IMR-90 (cell line): ENCODE measurements around the gene MFAP1. TPM values are rescaled to one million over a fixed set of nuclear protein-coding genes. Genes with fewer than 3 reads are reported as not detected.

Experiments
- ATAC-seq: fragments of 200-7000 bp; cut with Tn5 transposase; 2 replicates; pipeline ENCODE4 v1.9.1; 2020; ENCODE audit warnings: low read depth, mild to moderate bottlenecking, moderate library complexity
- BruUV-seq: library from RNA; stranded (reverse); fragments of 400-500 nt; replicated peaks from 2 replicates; lab custom pipeline; 2021; lab: Mats Ljungman, UMichigan
- CTCF ChIA-PET: fragments of 300-600 bp; formaldehyde crosslinking; extraction: SDS; loops from one replicate; lab custom pipeline; 2021; ENCODE audit warnings: antibody characterized with exemption; lab: Yijun Ruan, JAX
- POLR2A ChIA-PET: fragments of 300-600 bp; sonication (Branson Sonifier 250); formaldehyde crosslinking; loops from one replicate; lab custom pipeline; 2022; ENCODE audit warnings: antibody characterized with exemption; ENCODE audit not compliant: unreplicated experiment; lab: Charles Lee
- DNase-seq: peaks from one replicate; pipeline ENCODE4 v3.0.0; 2013
- H2AFZ ChIP-seq: replicated peaks from 2 replicates; pipeline ENCODE3; 2013; ENCODE audit warnings: low read length, mild to moderate bottlenecking; ENCODE audit not compliant: poor library complexity
- H2AK5ac ChIP-seq: 2 replicates; pipeline ENCODE4 v1.6.1; 2013; ENCODE audit warnings: low read depth, low read length, inconsistent platforms
- H2AK9ac ChIP-seq: replicated peaks from 2 replicates; pipeline ENCODE3; 2013; ENCODE audit warnings: mild to moderate bottlenecking, low read depth, low read length, moderate library complexity; ENCODE audit not compliant: poor library complexity
- H2BK120ac ChIP-seq: 2 replicates; pipeline ENCODE4 v1.6.1; 2013; ENCODE audit warnings: low read depth, low read length, inconsistent platforms
- H2BK15ac ChIP-seq: 3 replicates; pipeline ENCODE4 v1.6.1; 2013; ENCODE audit warnings: low read depth, low read length, inconsistent platforms
- H2BK20ac ChIP-seq: 2 replicates; pipeline ENCODE4 v1.6.1; 2013; ENCODE audit warnings: low read depth, mild to moderate bottlenecking, inconsistent platforms, low read length, moderate library complexity
- H2BK5ac ChIP-seq: 2 replicates; pipeline ENCODE4 v1.6.1; 2013; ENCODE audit warnings: mild to moderate bottlenecking, low read depth, low read length, inconsistent platforms; ENCODE audit not compliant: poor library complexity, severe bottlenecking
- H3K14ac ChIP-seq: replicated peaks from 2 replicates; pipeline ENCODE4 v1.6.1; 2013; ENCODE audit warnings: low read depth, low read length, inconsistent platforms
- H3K18ac ChIP-seq: 2 replicates; pipeline ENCODE4 v1.6.1; 2013; ENCODE audit warnings: low read depth, low read length, control low read depth
- H3K23ac ChIP-seq: 2 replicates; pipeline ENCODE4 v1.6.1; 2013; ENCODE audit warnings: low read depth, low read length, inconsistent platforms
- H3K27ac ChIP-seq: 2 replicates; pipeline ENCODE4 v1.5.1; 2013; ENCODE audit warnings: mild to moderate bottlenecking, control low read depth, low read length; ENCODE audit not compliant: insufficient read depth
- H3K27me3 ChIP-seq: 2 replicates; pipeline ENCODE4 v1.6.1; 2013; ENCODE audit warnings: low read length; ENCODE audit not compliant: control insufficient read depth, insufficient read depth
- H3K36me3 ChIP-seq: 2 replicates; pipeline ENCODE4 v1.6.1; 2013; ENCODE audit warnings: low read length, mixed read lengths; ENCODE audit not compliant: control insufficient read depth, insufficient read depth
- H3K4ac ChIP-seq: 2 replicates; pipeline ENCODE4 v1.6.1; 2013; ENCODE audit warnings: low read depth, low read length, inconsistent platforms
- H3K4me1 ChIP-seq: 2 replicates; pipeline ENCODE4 v1.6.1; 2013; ENCODE audit warnings: low read length, mixed read lengths; ENCODE audit not compliant: control insufficient read depth, insufficient read depth
- H3K4me2 ChIP-seq: 2 replicates; pipeline ENCODE4 v1.6.1; 2013; ENCODE audit warnings: low read depth, mild to moderate bottlenecking, control low read depth, low read length, moderate library complexity
- H3K4me3 ChIP-seq: 2 replicates; pipeline ENCODE4 v1.5.1; 2013; ENCODE audit warnings: low read depth, mild to moderate bottlenecking, control low read depth, low read length, moderate library complexity; ENCODE audit not compliant: insufficient read depth
- H3K56ac ChIP-seq: 2 replicates; pipeline ENCODE4 v1.6.1; 2013; ENCODE audit warnings: low read length, inconsistent platforms; ENCODE audit not compliant: insufficient read depth; ENCODE audit errors: extremely low read depth
- H3K79me1 ChIP-seq, 2 experiments: 2 replicates each; pipeline ENCODE4 v1.6.1; 2013; ENCODE audit warnings: low read length in 2 of 2, inconsistent platforms in 1 of 2, low read depth in 1 of 2
- H3K9ac ChIP-seq: 2 replicates; pipeline ENCODE4 v1.6.1; 2013; ENCODE audit warnings: low read depth, low read length, control low read depth
- H3K9me1 ChIP-seq: 2 replicates; pipeline ENCODE4 v1.6.1; 2013; ENCODE audit warnings: low read length, inconsistent platforms; ENCODE audit not compliant: insufficient read depth
- H3K9me3 ChIP-seq: 2 replicates; pipeline ENCODE4 v1.6.1; 2013; ENCODE audit warnings: low read length; ENCODE audit not compliant: control insufficient read depth, insufficient read depth
- H4K20me1 ChIP-seq: 2 replicates; pipeline ENCODE4 v1.6.1; 2013; ENCODE audit warnings: low read length, inconsistent platforms; ENCODE audit not compliant: insufficient read depth
- H4K5ac ChIP-seq: 2 replicates; pipeline ENCODE4 v1.6.1; 2013; ENCODE audit warnings: mild to moderate bottlenecking, low read depth, low read length, control low read depth
- H4K8ac ChIP-seq, 2 experiments: 2 replicates each; pipeline ENCODE4 v1.6.1; 2013; ENCODE audit warnings: low read depth in 2 of 2, low read length in 2 of 2, control low read depth in 1 of 2, inconsistent platforms in 1 of 2
- H4K91ac ChIP-seq: 2 replicates; pipeline ENCODE4 v1.6.1; 2013; ENCODE audit warnings: low read depth, low read length, inconsistent platforms; ENCODE audit not compliant: insufficient read depth
- BHLHE40 ChIP-seq: fragments of 150-350 bp; IDR thresholded peaks from 2 replicates; pipeline ENCODE4 v1.6.1; 2016; ENCODE audit warnings: mild to moderate bottlenecking, low read depth, low read length
- CEBPB ChIP-seq: IDR thresholded peaks from 2 replicates; pipeline ENCODE4 v1.6.1; 2012; ENCODE audit warnings: low read depth, low read length, improper control_type of control experiment
- CHD1 ChIP-seq: IDR thresholded peaks from 2 replicates; pipeline ENCODE4 v1.6.1; 2012; ENCODE audit warnings: low read depth, low read length, improper control_type of control experiment
- FOS ChIP-seq: fragments of 150-350 bp; IDR thresholded peaks from 2 replicates; pipeline ENCODE4 v1.6.1; 2016; ENCODE audit warnings: low read depth, low read length
- MAFK ChIP-seq: IDR thresholded peaks from 2 replicates; pipeline ENCODE4 v1.6.1; 2012; ENCODE audit warnings: low read depth, low read length, improper control_type of control experiment
- MAZ ChIP-seq: IDR thresholded peaks from 2 replicates; pipeline ENCODE4 v1.6.1; 2012; ENCODE audit warnings: low read depth, mild to moderate bottlenecking, low read length, improper control_type of control experiment, moderate library complexity, borderline replicate concordance
- MXI1 ChIP-seq: IDR thresholded peaks from 2 replicates; pipeline ENCODE4 v1.6.1; 2012; ENCODE audit warnings: low read depth, mild to moderate bottlenecking, low read length, moderate library complexity, borderline replicate concordance
- NFE2L2 ChIP-seq: fragments of 150-350 bp; IDR thresholded peaks from 2 replicates; pipeline ENCODE4 v1.6.1; 2016; ENCODE audit warnings: low read depth, mild to moderate bottlenecking, low read length
- POLR2A ChIP-seq: IDR thresholded peaks from 2 replicates; pipeline ENCODE4 v1.6.1; 2012; ENCODE audit warnings: mild to moderate bottlenecking, low read depth, low read length
- RAD21 ChIP-seq: IDR thresholded peaks from 2 replicates; pipeline ENCODE4 v1.6.1; 2012; ENCODE audit warnings: low read length, improper control_type of control experiment
- RCOR1 ChIP-seq: IDR thresholded peaks from 2 replicates; pipeline ENCODE4 v1.6.1; 2012; ENCODE audit warnings: mild to moderate bottlenecking, low read length, improper control_type of control experiment; ENCODE audit not compliant: insufficient replicate concordance
- RFX5 ChIP-seq: IDR thresholded peaks from 2 replicates; pipeline ENCODE4 v1.8.0; 2012; ENCODE audit warnings: low read depth, mild to moderate bottlenecking, low read length, moderate library complexity
- SMC3 ChIP-seq: fragments of 150-350 bp; IDR thresholded peaks from 2 replicates; pipeline ENCODE4 v1.6.1; 2016; ENCODE audit warnings: low read depth, mild to moderate bottlenecking, antibody characterized with exemption, low read length, moderate library complexity
- WGBS, 2 experiments: methylation state at CpG; one replicate each; pipeline versions ENCODE4 v1.1.5 to v1.1.7; 2013; ENCODE audit warnings: missing lambda C conversion rate in 2 of 2; ENCODE audit not compliant: insufficient read length in 1 of 2; ENCODE audit errors: extremely low coverage in 2 of 2; 5-methylcytosine and 5-hydroxymethylcytosine counted together
- dilution Hi-C: fragments of 300-500 bp; cut with HindIII; formaldehyde crosslinking; loops from one replicate; pipeline ENCODE4 v1.14.3; 2018; ENCODE audit warnings: low sequenced_read_pairs; ENCODE audit not compliant: unreplicated experiment
- in situ Hi-C: fragments of 300-500 bp; cut with MboI; formaldehyde crosslinking; loops from 3 replicates; pipeline ENCODE4 v1.14.3; 2019; ENCODE audit warnings: low sequenced_read_pairs, inconsistent platforms, mixed read lengths
- intact Hi-C: fragments of 100-400 bp; cut with micrococcal nuclease; formaldehyde crosslinking; loops from 2 replicates; pipeline ENCODE4 v1.10.0; 2022
- polyA plus RNA-seq, 3 experiments: library from polyadenylated mRNA; depleted of rRNA; stranded (reverse); fragments of >200 nt; gene quantifications; 2 replicates each; pipeline ENCODE4 v1.2.3, GENCODE V29; 2012; ENCODE audit warnings: low replicate concordance in 1 of 3
- total RNA-seq: library from RNA; depleted of rRNA; stranded (reverse); fragments of >200 nt; gene quantifications from 2 replicates; pipeline ENCODE4 v1.2.3, GENCODE V29; 2012
- TF ChIP-seq, protein P1 (sequence below): fragments of 150-350 bp; IDR thresholded peaks from 2 replicates; pipeline ENCODE4 v1.6.1; 2016; ENCODE audit warnings: low read depth, mild to moderate bottlenecking, low read length, moderate library complexity, borderline replicate concordance
- TF ChIP-seq, protein P2 (sequence below): fragments of 150-350 bp; IDR thresholded peaks from 2 replicates; pipeline ENCODE4 v1.6.1; 2017; ENCODE audit warnings: mild to moderate bottlenecking, antibody characterized with exemption, low read length, low read depth
- TF ChIP-seq, protein P3 (sequence below): conservative IDR thresholded peaks from 2 replicates; pipeline ENCODE4 v1.5.1; 2012; ENCODE audit warnings: mild to moderate bottlenecking, low read depth, low read length, improper control_type of control experiment

MFAP1 gene
- total and polyA plus RNA-seq, 2 of the 4 experiments (the other 2 are of a cell fraction) = 21.6 to 28.5 TPM

DNA sequence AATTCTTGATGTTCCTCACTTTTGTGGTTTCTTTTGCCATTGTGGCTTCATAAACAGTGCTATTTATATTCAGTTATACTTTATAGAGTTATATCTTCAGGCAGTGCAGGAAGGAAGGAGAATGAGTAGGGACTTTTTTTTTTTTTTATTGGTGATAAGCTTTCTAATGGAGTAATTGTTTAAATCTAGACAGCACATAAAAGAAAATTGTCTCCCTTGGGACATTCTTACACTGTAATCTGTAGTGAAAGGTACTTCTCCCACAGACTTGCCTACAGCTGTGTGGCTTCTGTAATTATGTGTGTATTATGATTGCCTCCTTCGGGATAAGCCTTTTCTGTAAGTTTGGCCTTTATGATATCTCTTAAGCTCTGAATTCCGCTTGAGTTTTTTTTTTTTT lies 43.9 kb upstream of the MFAP1 start:
- Histone ChIP-seq H3K9ac (no peak overlapping the region), H3K27me3 (no peaks in the 10 kb centered on the region), H3K4me3 (no peak overlapping the region), H4K5ac (no peak overlapping the region), H2AFZ (no peak overlapping the region), H3K9me3 (no peaks in the 10 kb centered on the region), H2BK5ac (no peak overlapping the region), H3K14ac (no peak overlapping the region), H2BK15ac (no peak overlapping the region), H2AK5ac (no peak overlapping the region), H2BK120ac (no peak overlapping the region), H2AK9ac (no peak overlapping the region), H3K27ac (no peak overlapping the region), H3K56ac (no peak overlapping the region), H3K18ac (no peak overlapping the region), H3K36me3 (peaks cover 7% of the 10 kb centered on the region), H4K8ac (no peak overlapping the region), H3K4me2 (no peak overlapping the region), H3K79me1 (no peaks in the 10 kb centered on the region; a peak in 1 of 4 replicates), H4K91ac (no peak overlapping the region), H3K9me1 (no peaks in the 10 kb centered on the region), H3K23ac (no peak overlapping the region), H3K4me1 (no peaks in the 10 kb centered on the region), H2BK20ac (no peak overlapping the region), H3K4ac (no peak overlapping the region), H4K20me1 (no peaks in the 10 kb centered on the region)
- BruUV-seq = no TSS peak
- ATAC-seq (no peak), DNase-seq (no peak)
- intact Hi-C loops = no loop called here
- dilution Hi-C loops = no loop called here
- no CpG with 5 or more reads among the region's 2 CpGs for WGBS, 2 experiments
- in situ Hi-C loops = no loop called here
- TF ChIP-seq MAFK = no peak
- TF ChIP-seq BHLHE40 = no peak
- TF ChIP-seq POLR2A = no peak
- TF ChIP-seq, protein P1, sequence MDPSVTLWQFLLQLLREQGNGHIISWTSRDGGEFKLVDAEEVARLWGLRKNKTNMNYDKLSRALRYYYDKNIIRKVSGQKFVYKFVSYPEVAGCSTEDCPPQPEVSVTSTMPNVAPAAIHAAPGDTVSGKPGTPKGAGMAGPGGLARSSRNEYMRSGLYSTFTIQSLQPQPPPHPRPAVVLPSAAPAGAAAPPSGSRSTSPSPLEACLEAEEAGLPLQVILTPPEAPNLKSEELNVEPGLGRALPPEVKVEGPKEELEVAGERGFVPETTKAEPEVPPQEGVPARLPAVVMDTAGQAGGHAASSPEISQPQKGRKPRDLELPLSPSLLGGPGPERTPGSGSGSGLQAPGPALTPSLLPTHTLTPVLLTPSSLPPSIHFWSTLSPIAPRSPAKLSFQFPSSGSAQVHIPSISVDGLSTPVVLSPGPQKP = no peak
- TF ChIP-seq, protein P2, sequence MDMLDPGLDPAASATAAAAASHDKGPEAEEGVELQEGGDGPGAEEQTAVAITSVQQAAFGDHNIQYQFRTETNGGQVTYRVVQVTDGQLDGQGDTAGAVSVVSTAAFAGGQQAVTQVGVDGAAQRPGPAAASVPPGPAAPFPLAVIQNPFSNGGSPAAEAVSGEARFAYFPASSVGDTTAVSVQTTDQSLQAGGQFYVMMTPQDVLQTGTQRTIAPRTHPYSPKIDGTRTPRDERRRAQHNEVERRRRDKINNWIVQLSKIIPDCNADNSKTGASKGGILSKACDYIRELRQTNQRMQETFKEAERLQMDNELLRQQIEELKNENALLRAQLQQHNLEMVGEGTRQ = no peak
- TF ChIP-seq MXI1 = no peak
- no peak for TF ChIP-seq RCOR1
- TF ChIP-seq, protein P3, sequence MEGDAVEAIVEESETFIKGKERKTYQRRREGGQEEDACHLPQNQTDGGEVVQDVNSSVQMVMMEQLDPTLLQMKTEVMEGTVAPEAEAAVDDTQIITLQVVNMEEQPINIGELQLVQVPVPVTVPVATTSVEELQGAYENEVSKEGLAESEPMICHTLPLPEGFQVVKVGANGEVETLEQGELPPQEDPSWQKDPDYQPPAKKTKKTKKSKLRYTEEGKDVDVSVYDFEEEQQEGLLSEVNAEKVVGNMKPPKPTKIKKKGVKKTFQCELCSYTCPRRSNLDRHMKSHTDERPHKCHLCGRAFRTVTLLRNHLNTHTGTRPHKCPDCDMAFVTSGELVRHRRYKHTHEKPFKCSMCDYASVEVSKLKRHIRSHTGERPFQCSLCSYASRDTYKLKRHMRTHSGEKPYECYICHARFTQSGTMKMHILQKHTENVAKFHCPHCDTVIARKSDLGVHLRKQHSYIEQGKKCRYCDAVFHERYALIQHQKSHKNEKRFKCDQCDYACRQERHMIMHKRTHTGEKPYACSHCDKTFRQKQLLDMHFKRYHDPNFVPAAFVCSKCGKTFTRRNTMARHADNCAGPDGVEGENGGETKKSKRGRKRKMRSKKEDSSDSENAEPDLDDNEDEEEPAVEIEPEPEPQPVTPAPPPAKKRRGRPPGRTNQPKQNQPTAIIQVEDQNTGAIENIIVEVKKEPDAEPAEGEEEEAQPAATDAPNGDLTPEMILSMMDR = no peak
- TF ChIP-seq FOS = no peak
- no peak for TF ChIP-seq NFE2L2
- TF ChIP-seq MAZ = no peak
- TF ChIP-seq RAD21 = no peak
- TF ChIP-seq CHD1 = no peak
- TF ChIP-seq SMC3 = no peak
- TF ChIP-seq CEBPB = no peak
- no peak for TF ChIP-seq RFX5
- ChIA-PET POLR2A (no interaction called here), CTCF (interaction anchor here (0.8 kb wide), 1 partner anchor 633 kb away, joined by 4 read pairs; no protein-coding TSS in a partner anchor)
